Mesenchymal stem cell (in vitro differentiated cells and primary cell): ENCODE data around the gene CR2.

Experiments
- DNase-seq: peaks from one replicate; pipeline ENCODE4 v3.0.0-alpha.2; 2013
- H2AFZ ChIP-seq: one replicate; pipeline ENCODE4 v1.6.1; 2013; ENCODE audit warnings: low read depth, mild to moderate bottlenecking, control low read depth, inconsistent platforms, low read length, moderate library complexity
- H2AK5ac ChIP-seq: 2 replicates; pipeline ENCODE4 v1.6.1; 2013; ENCODE audit warnings: low read length, moderate library complexity, mild to moderate bottlenecking, inconsistent platforms; ENCODE audit not compliant: severe bottlenecking
- H2BK120ac ChIP-seq: one replicate; pipeline ENCODE4 v1.6.1; 2013; ENCODE audit warnings: low read depth, mild to moderate bottlenecking, inconsistent platforms, low read length, moderate library complexity
- H2BK12ac ChIP-seq, 2 experiments: one replicate each; pipeline ENCODE4 v1.6.1; 2013; ENCODE audit warnings: inconsistent platforms in 2 of 2, low read length in 2 of 2, mild to moderate bottlenecking in 2 of 2, moderate library complexity in 2 of 2, control low read depth in 1 of 2
- H2BK15ac ChIP-seq: one replicate; pipeline ENCODE4 v1.6.1; 2013; ENCODE audit warnings: mild to moderate bottlenecking, low read depth, inconsistent platforms; ENCODE audit not compliant: poor library complexity, severe bottlenecking
- H2BK5ac ChIP-seq: 2 replicates; pipeline ENCODE4 v1.6.1; 2013; ENCODE audit warnings: low read depth, mild to moderate bottlenecking, low read length, control low read depth, inconsistent platforms; ENCODE audit not compliant: poor library complexity, severe bottlenecking
- H3K14ac ChIP-seq, 2 experiments: one replicate each; pipeline ENCODE4 v1.6.1; 2013; ENCODE audit warnings: inconsistent platforms in 2 of 2, low read length in 2 of 2, control low read depth in 1 of 2, mild to moderate bottlenecking in 1 of 2, moderate library complexity in 1 of 2
- H3K18ac ChIP-seq, 2 experiments: one replicate each; pipeline ENCODE4 v1.6.1; 2013; ENCODE audit warnings: inconsistent platforms in 2 of 2, low read length in 2 of 2, control low read depth in 1 of 2, low read depth in 1 of 2, mild to moderate bottlenecking in 1 of 2
- H3K23ac ChIP-seq, 2 experiments: one replicate each; pipeline ENCODE4 v1.6.1; 2013; ENCODE audit warnings: inconsistent platforms in 2 of 2, low read length in 2 of 2, mild to moderate bottlenecking in 2 of 2, moderate library complexity in 2 of 2, control low read depth in 1 of 2
- H3K27ac ChIP-seq: 2 replicates; pipeline ENCODE4 v1.5.1; 2013; ENCODE audit warnings: mild to moderate bottlenecking, moderate library complexity, low read length, control low read depth, inconsistent platforms; ENCODE audit not compliant: poor library complexity, severe bottlenecking
- H3K27me3 ChIP-seq, 2 experiments: 2 replicates each; pipeline versions ENCODE4 v1.6.1 to v1.7.0; 2013; ENCODE audit warnings: low read length in 2 of 2, mild to moderate bottlenecking in 2 of 2, moderate library complexity in 2 of 2, control low read depth in 1 of 2, inconsistent platforms in 1 of 2; ENCODE audit not compliant: control insufficient read depth in 1 of 2, insufficient read depth in 1 of 2
- H3K36me3 ChIP-seq, 2 experiments: 2 replicates each; pipeline versions ENCODE4 v1.6.1 to v1.7.0; 2013; ENCODE audit warnings: low read length in 2 of 2, control low read depth in 1 of 2, inconsistent platforms in 1 of 2, low read depth in 1 of 2, mild to moderate bottlenecking in 1 of 2; ENCODE audit not compliant: insufficient read depth in 2 of 2, control insufficient read depth in 1 of 2
- H3K4ac ChIP-seq, 2 experiments: one replicate each; pipeline ENCODE4 v1.6.1; 2013; ENCODE audit warnings: inconsistent platforms in 2 of 2, low read length in 2 of 2, mild to moderate bottlenecking in 2 of 2, moderate library complexity in 2 of 2, control low read depth in 1 of 2, low read depth in 1 of 2
- H3K4me1 ChIP-seq: 2 replicates; pipeline ENCODE4 v1.6.1; 2013; ENCODE audit warnings: low read depth, low read length, control low read depth; ENCODE audit not compliant: control insufficient read depth, insufficient read depth
- H3K4me2 ChIP-seq: 2 replicates; pipeline ENCODE4 v1.6.1; 2013; ENCODE audit warnings: low read length, mild to moderate bottlenecking, inconsistent platforms; ENCODE audit not compliant: poor library complexity, severe bottlenecking
- H3K4me3 ChIP-seq, 2 experiments: 2 replicates each; pipeline versions ENCODE4 v1.5.1 to v1.7.0; 2013; ENCODE audit warnings: low read length in 2 of 2, mild to moderate bottlenecking in 2 of 2, control low read depth in 1 of 2, low read depth in 1 of 2; ENCODE audit not compliant: insufficient read depth in 1 of 2
- H3K79me1 ChIP-seq: replicated peaks from 2 replicates; pipeline ENCODE4 v1.6.1; 2013; ENCODE audit warnings: mild to moderate bottlenecking, control low read depth, low read length, inconsistent platforms; ENCODE audit not compliant: poor library complexity, severe bottlenecking
- H3K9ac ChIP-seq: 2 replicates; pipeline ENCODE4 v1.7.0; 2013; ENCODE audit warnings: mild to moderate bottlenecking, low read length, moderate library complexity
- H3K9me3 ChIP-seq: 2 replicates; pipeline ENCODE4 v1.7.0; 2013; ENCODE audit warnings: mild to moderate bottlenecking, low read length; ENCODE audit not compliant: control insufficient read depth
- H4K8ac ChIP-seq: one replicate; pipeline ENCODE4 v1.6.1; 2013; ENCODE audit warnings: inconsistent platforms, mild to moderate bottlenecking, low read length, moderate library complexity
- H4K91ac ChIP-seq: one replicate; pipeline ENCODE4 v1.6.1; 2013; ENCODE audit warnings: mild to moderate bottlenecking, low read length, inconsistent platforms
- WGBS: methylation state at CpG from one replicate; pipeline ENCODE4 v1.1.7; 2013; ENCODE audit warnings: mixed read lengths; 5-methylcytosine and 5-hydroxymethylcytosine counted together

Gene CR2

GRCh38 chr1:207459008-207459407 lies 4.9 kb downstream of the CR2 start:
- Histone ChIP-seq H2AK5ac (no peak overlapping the region), H3K27me3 (peaks cover 49 to 63% of the 10 kb centered on the region in 2 experiments), H3K27ac (no peak overlapping the region), H2BK120ac (no peak overlapping the region), H3K4me2 (no peak overlapping the region), H3K4ac (no peak overlapping the region), H4K91ac (no peak overlapping the region), H2BK15ac (no peak overlapping the region), H3K18ac (no peak overlapping the region), H3K36me3 (no peaks in the 10 kb centered on the region), H4K8ac (no peak overlapping the region), H3K4me1 (peaks cover 8% of the 10 kb centered on the region), H3K9ac (no peak overlapping the region), H3K9me3 (no peaks in the 10 kb centered on the region), H3K79me1 (no peaks in the 10 kb centered on the region), H3K14ac (no peak overlapping the region), H2BK5ac (no peak overlapping the region), H2BK12ac (no peak overlapping the region), H2AFZ (no peak overlapping the region), H3K23ac (no peak overlapping the region), H3K4me3 (no peak overlapping the region)
- DNase-seq, result no peak
- WGBS, result 89% methylated on average over 2 of the region's 2 CpGs

GRCh38 chr1:207461649-207462048 lies 7.5 kb downstream of the CR2 start:
- H3K27me3 ChIP-seq, result peaks cover 27 to 50% of the 10 kb centered on the region in 2 experiments
- H2BK15ac ChIP-seq, result no peak overlapping the region
- WGBS, result 71% methylated on average over 1 of the region's 1 CpG
- H2BK120ac ChIP-seq, result no peak overlapping the region
- no peaks in the 10 kb centered on the region for H3K4me1 ChIP-seq
- H3K4me2 ChIP-seq, result no peak overlapping the region
- no peaks in the 10 kb centered on the region for H3K36me3 ChIP-seq
- no peak overlapping the region for H2BK12ac ChIP-seq
- no peak overlapping the region for H4K91ac ChIP-seq
- no peak for DNase-seq
- no peak overlapping the region for H3K4me3 ChIP-seq
- no peak overlapping the region for H2BK5ac ChIP-seq
- no peak overlapping the region for H3K4ac ChIP-seq
- no peak overlapping the region for H3K14ac ChIP-seq
- no peak overlapping the region for H3K9ac ChIP-seq
- no peaks in the 10 kb centered on the region for H3K79me1 ChIP-seq
- H3K18ac ChIP-seq, result no peak overlapping the region
- H2AK5ac ChIP-seq, result no peak overlapping the region
- H3K9me3 ChIP-seq, result no peaks in the 10 kb centered on the region
- H3K23ac ChIP-seq, result no peak overlapping the region
- H3K27ac ChIP-seq, result no peak overlapping the region
- no peak overlapping the region for H2AFZ ChIP-seq
- no peak overlapping the region for H4K8ac ChIP-seq

- Histone ChIP-seq H2BK15ac (no peak overlapping the region), H4K91ac (no peak overlapping the region)
- no peak for DNase-seq
Measured at GRCh38 chr1:207462535-207462934, 8.4 kb downstream of the CR2 start.

GRCh38 chr1:207463021-207463420 lies 8.9 kb downstream of the CR2 start:
- Histone ChIP-seq H2AK5ac (no peak overlapping the region), H2BK120ac (no peak overlapping the region), H4K8ac (no peak overlapping the region), H2BK15ac (no peak overlapping the region), H3K4me2 (no peak overlapping the region), H2BK12ac (no peak overlapping the region), H3K4me1 (no peaks in the 10 kb centered on the region), H4K91ac (no peak overlapping the region), H3K23ac (no peak overlapping the region), H3K79me1 (no peaks in the 10 kb centered on the region), H3K9me3 (no peaks in the 10 kb centered on the region), H3K14ac (no peak overlapping the region), H3K27ac (no peak overlapping the region), H3K27me3 (peaks cover 14 to 50% of the 10 kb centered on the region in 2 experiments), H2BK5ac (no peak overlapping the region), H2AFZ (no peak overlapping the region), H3K9ac (no peak overlapping the region), H3K36me3 (no peaks in the 10 kb centered on the region), H3K4me3 (no peak overlapping the region), H3K4ac (no peak overlapping the region), H3K18ac (no peak overlapping the region)
- no peak for DNase-seq

More at GRCh38 chr1:207462535-207462934, 8.4 kb downstream of the CR2 start:
- Histone ChIP-seq H3K9ac (no peak overlapping the region), H3K9me3 (no peaks in the 10 kb centered on the region), H2AFZ (no peak overlapping the region), H3K14ac (no peak overlapping the region), H2BK12ac (no peak overlapping the region), H3K4me2 (no peak overlapping the region), H2AK5ac (no peak overlapping the region), H3K27ac (no peak overlapping the region), H3K23ac (no peak overlapping the region), H3K36me3 (no peaks in the 10 kb centered on the region), H3K4me3 (no peak overlapping the region), H3K4ac (no peak overlapping the region), H3K4me1 (no peaks in the 10 kb centered on the region), H3K27me3 (peaks cover 19 to 50% of the 10 kb centered on the region in 2 experiments), H3K18ac (no peak overlapping the region), H3K79me1 (no peaks in the 10 kb centered on the region), H4K8ac (no peak overlapping the region), H2BK5ac (no peak overlapping the region), H2BK120ac (no peak overlapping the region)
